Measurements from ENCODE around the gene MAP3K4. TPM values are rescaled to one million over a fixed set of nuclear protein-coding genes. Genes with fewer than 3 reads are reported as not detected.
A peak's percentile ranks its signal among the peaks of the same experiment; 100 is the strongest.

Gene MAP3K4
- 10 to 100 TPM; 30.2 to 33.5 TPM for total RNA-seq
- long read RNA-seq, full-length matches to known transcripts = 2 of 16 reads
- long read RNA-seq, partial matches to known transcripts = 11 of 16 reads
- long read RNA-seq, other reads (novel, unspliced or antisense) = 3 of 16 reads

DNA sequence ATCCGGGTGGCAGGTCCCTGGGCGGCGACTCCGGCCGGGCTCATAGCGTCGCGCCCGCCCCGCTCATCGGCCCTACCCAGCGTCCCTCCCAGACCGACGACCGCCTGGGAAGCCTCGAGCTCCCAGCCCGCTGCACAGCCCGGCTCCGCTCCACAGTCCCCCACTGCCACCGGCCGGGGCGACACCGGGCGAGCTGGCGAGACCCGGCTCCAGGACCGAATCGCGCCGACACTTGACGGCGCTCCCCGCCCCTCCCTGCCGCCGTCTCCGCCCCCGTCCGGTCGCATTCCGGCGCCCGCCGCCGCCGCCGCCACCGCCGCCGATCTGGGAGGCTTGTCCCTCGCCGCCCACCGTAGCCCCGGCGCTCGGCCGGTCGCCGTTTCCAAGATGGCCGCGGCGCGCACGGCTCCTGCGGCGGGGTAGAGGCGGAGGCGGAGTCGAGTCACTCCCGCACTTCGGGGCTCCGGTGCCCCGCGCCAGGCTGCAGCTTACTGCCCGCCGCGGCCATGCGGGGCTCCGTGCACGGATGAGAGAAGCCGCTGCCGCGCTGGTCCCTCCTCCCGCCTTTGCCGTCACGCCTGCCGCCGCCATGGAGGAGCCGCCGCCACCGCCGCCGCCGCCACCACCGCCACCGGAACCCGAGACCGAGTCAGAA is at the start of gene MAP3K4:
Gene MAP3K4, plus strand, starts transcription at position 364 of the 655 bp plus-strand sequence. Its CDS starts 163 bp downstream, at position 527.
- ATAC-seq (peak; percentile 89 to 90), DNase-seq (peak; percentile 88)
- intact Hi-C loops (cut with DNase I) = loop anchor here (2.0 kb wide), 1 partner anchor 61 kb away; no protein-coding TSS in a partner anchor

DNA sequence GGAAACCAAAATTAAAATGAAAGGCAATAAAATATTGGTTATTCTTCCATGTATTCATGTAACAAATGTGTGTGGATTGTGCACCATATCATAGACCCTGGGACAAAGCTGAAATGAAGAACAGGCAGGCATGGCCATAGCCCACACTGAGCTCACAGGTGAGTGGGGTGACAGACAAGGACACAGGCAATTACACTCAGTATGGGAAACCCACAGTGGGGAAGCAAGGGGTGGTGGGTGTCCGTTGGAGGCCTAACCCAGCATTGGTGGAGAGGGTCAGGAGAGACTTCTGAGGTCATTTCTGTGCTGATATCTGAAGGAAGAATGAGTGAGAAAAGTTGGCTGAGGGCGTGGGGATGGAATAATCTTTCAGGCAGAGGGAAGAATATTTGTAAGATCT is 47.6 kb upstream of the MAP3K4 start:
- intact Hi-C loops (cut with DNase I) = no loop called here
- no peak for DNase-seq
- ATAC-seq = no peak

GRCh38 chr6:160945516-160946177 is 45.9 kb upstream of the MAP3K4 start:
- ATAC-seq (no peak), DNase-seq (no peak)
- intact Hi-C loops (cut with DNase I) = no loop called here

DNA sequence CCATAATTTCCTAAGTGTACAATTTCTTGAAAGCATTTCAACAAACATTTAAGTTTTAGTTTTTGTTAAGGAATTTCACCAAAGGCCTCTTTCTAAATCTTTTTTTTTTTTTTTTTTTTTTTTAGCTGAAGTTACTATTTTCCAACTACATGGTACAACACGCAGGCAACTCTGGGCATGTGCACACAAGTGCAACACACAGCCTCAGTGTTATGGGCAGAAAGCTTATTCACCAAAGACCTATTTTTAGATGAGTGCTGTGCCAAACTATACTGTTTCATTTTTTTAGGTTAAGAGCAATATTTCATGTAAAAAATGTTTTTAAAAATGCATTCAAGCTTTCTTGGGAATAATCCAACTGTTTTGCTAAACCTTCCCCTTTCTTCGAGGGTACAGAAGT is 42.0 kb upstream of the MAP3K4 start:
- ATAC-seq = peak in 1 of 2 donors; percentile 59

GRCh38 chr6:160950507-160950906 is 41.1 kb upstream of the MAP3K4 start:
- no peak for DNase-seq
- ATAC-seq = peak in 1 of 2 donors; percentile 95
- intact Hi-C loops (cut with DNase I) = no loop called here

More for the DNA sequence above, 42.0 kb upstream of the MAP3K4 start:
- no peak for DNase-seq
- intact Hi-C loops (cut with DNase I) = no loop called here

DNA sequence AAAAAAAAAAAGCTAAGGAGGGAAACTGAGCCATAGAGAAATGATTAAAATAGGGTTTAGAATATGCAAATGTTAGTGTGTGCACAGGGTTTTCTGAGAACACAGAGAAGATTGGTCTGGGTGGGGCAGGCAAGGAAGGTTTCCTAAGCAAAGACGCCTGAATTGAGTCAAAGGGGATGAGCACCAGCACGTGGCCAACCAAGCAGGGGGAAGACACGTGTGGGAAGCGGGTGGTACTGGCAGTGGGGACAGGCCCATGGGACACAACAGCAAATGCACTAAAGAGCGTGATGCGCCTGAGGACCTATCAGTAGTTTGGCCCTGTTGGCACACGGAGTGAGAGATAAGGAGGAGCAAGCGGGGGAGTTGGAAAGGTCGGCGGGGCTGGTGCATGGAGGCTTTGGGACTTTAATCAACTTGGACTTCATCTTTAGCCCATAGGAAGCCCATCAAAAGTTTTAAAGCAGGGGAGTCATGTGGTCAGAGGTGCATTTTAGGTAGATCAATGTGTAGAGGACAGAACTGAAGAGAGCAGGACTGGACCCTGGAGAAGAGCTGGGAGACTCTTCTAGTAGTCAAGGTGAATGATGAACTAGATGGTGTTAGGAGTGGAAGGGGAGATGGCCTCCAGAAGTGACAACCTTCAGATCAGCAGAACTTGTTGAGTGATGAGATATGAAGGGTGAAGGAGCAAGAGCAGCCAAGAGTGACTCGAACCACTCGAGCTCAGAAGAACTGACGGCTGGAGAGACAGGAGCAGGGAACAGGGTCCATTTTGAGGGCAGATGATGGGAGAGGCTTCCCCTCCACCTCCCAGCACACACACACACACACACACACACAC is 40.2 kb upstream of the MAP3K4 start:
- intact Hi-C loops (cut with DNase I) = no loop called here

DNA sequence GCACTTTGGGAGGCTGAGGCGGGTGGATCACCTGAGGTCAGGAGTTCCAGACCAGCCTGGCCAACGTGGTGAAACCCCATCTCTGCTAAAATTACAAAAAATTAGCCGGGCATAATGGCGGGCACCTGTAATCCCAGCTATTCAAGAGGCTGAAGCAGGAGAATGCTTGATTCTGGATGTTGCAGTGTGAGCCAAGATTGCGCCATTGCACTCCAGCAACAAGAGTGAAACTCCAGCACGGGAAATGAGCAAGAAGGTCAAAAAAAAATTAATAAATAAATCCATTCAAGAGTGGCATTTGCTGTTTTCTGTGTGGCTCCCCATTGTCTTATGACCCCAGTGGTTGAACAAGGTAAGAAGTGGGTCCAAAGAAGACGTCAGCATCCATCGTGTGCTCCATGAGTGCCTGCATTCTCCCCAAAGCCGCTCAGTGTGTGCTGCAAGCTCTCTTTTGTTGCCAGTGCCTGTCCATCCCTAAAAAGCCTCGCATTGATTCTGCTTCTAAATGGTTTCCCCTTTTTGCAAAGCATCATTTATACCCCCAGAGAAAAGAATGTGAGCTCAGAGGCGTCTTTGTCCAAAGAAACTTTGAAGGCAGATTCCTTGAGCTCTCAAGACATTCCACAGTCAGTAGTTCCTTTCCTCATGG is 38.8 kb upstream of the MAP3K4 start:
- DNase-seq (no peak), ATAC-seq (no peak)
- intact Hi-C loops (cut with DNase I) = no loop called here

More for the DNA sequence above, 40.2 kb upstream of the MAP3K4 start:
- DNase-seq = no peak
- no peak for ATAC-seq

DNA sequence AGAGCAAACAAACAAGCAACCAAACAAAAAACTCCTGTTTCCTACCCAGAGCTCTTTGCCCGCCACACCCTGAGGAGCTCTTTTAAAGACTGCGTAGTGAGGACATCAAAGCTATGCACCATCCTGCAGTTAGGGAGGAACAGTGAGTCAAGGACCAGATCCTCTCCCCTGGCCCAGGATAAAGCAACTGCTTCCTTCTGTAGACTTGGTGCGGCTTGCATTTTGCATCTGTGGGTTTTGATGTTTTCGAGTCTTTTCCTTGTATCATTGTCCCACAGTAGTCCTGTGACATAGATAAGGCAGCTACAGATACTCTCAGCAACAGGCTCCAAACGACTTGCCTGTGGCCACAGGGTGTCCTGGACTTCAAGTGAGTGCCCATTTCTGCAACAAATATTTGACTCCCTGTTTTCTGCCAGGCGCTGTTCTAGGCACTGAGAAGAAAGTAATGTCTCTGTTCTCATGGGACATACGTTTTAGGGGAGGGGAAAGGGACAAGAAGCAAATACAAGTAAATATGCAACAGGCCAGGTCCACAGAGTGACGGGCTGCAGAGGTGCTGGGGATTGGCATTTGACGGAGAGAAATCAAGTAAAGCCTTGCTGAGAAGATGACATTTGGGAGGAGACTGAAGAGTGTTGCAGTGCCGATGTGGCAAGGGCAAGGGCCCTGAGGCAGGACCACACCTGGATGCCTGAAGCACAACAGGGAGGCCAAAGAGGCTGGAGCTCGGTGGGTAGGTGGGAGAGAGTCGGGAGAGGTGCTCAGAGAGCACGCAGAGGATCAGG is 35.9 kb upstream of the MAP3K4 start:
- no peak for DNase-seq
- intact Hi-C loops (cut with DNase I) = no loop called here
- no peak for ATAC-seq

GRCh38 chr6:160956300-160957035 is 35.1 kb upstream of the MAP3K4 start:
- ATAC-seq (no peak), DNase-seq (no peak)
- intact Hi-C loops (cut with DNase I) = no loop called here

DNA sequence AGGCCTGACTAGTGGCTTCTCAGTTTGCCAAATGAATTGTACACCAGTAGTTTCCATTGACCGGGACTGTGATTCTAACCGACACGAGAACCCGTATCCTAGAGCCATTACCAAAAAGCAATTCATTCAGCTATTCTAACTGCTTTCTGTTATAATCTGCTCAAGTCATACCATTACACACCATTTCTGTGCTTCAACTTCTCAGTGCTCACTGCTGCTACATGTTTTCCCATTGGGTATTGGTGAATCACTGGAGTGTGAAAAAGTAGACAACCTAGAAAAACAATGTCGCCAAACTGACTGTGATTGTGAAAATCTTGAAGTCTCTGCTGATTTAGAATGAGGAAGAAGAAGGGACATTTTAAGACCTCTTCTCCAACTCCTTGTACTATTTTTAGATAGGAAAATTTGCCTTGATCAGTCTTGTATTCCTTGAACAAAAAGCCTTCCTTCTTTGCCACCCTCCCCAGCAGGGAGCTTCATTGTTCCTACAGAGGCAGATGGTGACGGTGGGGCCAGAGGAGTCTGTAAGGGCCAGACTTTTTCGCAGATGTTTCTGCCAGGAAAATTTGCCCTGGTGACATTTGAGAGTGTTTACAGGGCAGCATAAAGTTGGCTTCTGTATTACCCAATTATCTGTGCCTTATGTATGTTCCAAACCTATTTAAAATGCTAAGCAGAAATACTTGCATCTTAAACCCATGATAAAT is 31.7 kb upstream of the MAP3K4 start:
- DNase-seq (no peak), ATAC-seq (no peak)
- intact Hi-C loops (cut with DNase I) = no loop called here

DNA sequence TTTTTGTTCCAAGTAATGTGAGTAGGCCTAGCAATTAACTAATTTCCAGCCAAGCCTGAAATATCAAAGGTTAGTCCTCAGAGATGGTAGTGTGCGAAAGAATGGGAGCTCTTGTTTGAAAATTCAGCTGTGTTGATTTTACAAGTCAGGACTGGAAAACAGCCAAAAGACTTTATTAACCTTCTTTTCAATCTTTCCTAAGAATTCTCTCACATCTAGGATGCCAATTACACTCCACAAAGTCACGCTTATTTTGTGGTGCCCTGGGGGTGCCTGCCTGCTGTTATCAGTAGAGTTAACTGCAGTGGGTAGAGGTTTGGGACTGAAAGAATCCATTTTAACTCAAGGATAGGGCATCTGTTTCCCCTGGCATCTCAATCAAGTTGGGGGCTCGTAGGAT is 30.7 kb upstream of the MAP3K4 start:
- no peak for DNase-seq
- intact Hi-C loops (cut with DNase I) = no loop called here
- ATAC-seq = no peak

GRCh38 chr6:160962835-160963623 is 28.5 kb upstream of the MAP3K4 start:
- intact Hi-C loops (cut with DNase I) = no loop called here

GRCh38 chr6:160963651-160964050 is 27.9 kb upstream of the MAP3K4 start:
- ATAC-seq = no peak
- intact Hi-C loops (cut with DNase I) = no loop called here
- DNase-seq = no peak

More at GRCh38 chr6:160962835-160963623, 28.5 kb upstream of the MAP3K4 start:
- DNase-seq = no peak
- no peak for ATAC-seq

- intact Hi-C loops (cut with DNase I) = no loop called here
- no peak for DNase-seq
- no peak for ATAC-seq
Observed at GRCh38 chr6:160965893-160966292, 25.7 kb upstream of the MAP3K4 start.

DNA sequence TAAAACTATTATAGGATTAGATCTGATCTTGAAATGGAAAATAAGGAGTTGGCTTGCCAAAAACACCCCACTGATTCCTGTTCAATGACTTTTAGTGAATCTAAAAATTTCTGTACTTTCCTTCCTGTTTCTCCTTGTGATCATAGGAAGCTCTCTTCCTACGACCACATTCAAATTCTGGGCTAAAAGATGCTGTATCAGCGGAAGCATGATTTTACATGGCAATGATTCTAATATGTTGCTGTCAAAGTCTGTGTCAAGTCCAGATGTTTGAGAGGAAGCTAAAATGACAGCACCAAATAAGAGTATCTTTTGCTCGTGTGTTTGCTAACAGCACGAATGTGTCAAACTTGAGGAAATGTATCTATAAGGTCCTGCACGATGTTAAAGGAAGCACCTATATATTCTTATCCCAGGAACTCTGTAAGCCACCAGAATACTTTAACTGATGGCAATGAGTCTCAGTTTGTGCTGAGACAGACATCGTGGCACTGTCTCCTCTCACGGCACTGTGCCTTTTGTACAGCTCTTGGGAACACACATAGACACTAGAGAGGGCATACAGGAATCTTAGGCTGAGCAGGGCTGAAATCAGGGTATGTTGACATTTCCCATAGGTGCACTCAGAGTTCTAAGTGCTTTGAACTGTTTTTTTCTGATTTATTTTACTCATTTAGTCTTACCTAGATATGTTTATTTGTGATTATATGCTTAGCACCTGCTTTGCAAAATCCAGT is 24.9 kb upstream of the MAP3K4 start:
- intact Hi-C loops (cut with DNase I) = no loop called here
- no peak for DNase-seq
- no peak for ATAC-seq

DNA sequence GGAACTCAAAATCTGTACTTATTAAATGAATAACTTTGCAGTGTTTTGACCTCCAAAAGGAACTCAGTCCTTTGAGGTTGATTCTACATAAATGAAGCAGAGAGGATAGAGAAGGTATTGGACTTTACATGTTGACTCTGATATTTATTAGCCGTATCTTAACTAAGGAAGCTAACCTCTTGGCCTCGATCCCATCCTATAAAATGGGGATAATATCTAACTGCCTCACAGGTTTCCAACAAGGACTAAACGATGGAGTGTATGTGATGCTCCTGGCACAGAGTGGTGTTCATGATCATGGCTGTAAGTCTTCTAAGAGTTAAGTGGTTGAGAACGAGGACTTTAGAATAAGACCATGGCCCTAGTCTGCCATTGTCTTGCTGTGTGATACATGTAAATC is 24.2 kb upstream of the MAP3K4 start:
- intact Hi-C loops (cut with DNase I) = no loop called here
- ATAC-seq (no peak), DNase-seq (no peak)

All from left cardiac atrium (tissue), 4 donors.